ENCODE results near the gene FAM13A.

Gene FAM13A

GRCh38 chr4:88811904-88812303, 245.1 kb downstream of the FAM13A start:
- H3K4me3 ChIP-seq (ENCODE audit: low read length): no peak overlapping the region
- no peak for DNase-seq (ENCODE audit: low read depth)
- no peak for TF ChIP-seq CTCF (IDR thresholded peaks at IDR 0.05; ENCODE audit: insufficient read depth, low read depth, low read length, missing control alignments)

GRCh38 chr4:88810325-88810724, 246.7 kb downstream of the FAM13A start:
- no peak for TF ChIP-seq CTCF (IDR thresholded peaks at IDR 0.05; ENCODE audit: insufficient read depth, low read depth, low read length, missing control alignments)
- H3K4me3 ChIP-seq (ENCODE audit: low read length): no peak overlapping the region
- DNase-seq (ENCODE audit: low read depth): no peak

GRCh38 chr4:88809576-88810219, 247.3 kb downstream of the FAM13A start:
- no peak for TF ChIP-seq CTCF (IDR thresholded peaks at IDR 0.05; ENCODE audit: insufficient read depth, low read depth, low read length, missing control alignments)
- DNase-seq (ENCODE audit: low read depth): no peak
- no peak overlapping the region for H3K4me3 ChIP-seq (ENCODE audit: low read length)

- H3K4me3 ChIP-seq (ENCODE audit: low read length): no peak overlapping the region
- TF ChIP-seq CTCF (IDR thresholded peaks at IDR 0.05; ENCODE audit: insufficient read depth, low read depth, low read length, missing control alignments): no peak
Measured at GRCh38 chr4:88809101-88809500, 247.9 kb downstream of the FAM13A start.

GRCh38 chr4:88807499-88807898, 249.5 kb downstream of the FAM13A start:
- H3K4me3 ChIP-seq (ENCODE audit: low read length): no peak overlapping the region
- no peak for DNase-seq (ENCODE audit: low read depth)
- TF ChIP-seq CTCF (IDR thresholded peaks at IDR 0.05; ENCODE audit: insufficient read depth, low read depth, low read length, missing control alignments): no peak

More at GRCh38 chr4:88809101-88809500, 247.9 kb downstream of the FAM13A start:
- no peak for DNase-seq (ENCODE audit: low read depth)

GRCh38 chr4:88804234-88804633, 252.8 kb downstream of the FAM13A start:
- no peak overlapping the region for H3K4me3 ChIP-seq (ENCODE audit: low read length)
- DNase-seq (ENCODE audit: low read depth): no peak
- no peak for TF ChIP-seq CTCF (IDR thresholded peaks at IDR 0.05; ENCODE audit: insufficient read depth, low read depth, low read length, missing control alignments)

DNA sequence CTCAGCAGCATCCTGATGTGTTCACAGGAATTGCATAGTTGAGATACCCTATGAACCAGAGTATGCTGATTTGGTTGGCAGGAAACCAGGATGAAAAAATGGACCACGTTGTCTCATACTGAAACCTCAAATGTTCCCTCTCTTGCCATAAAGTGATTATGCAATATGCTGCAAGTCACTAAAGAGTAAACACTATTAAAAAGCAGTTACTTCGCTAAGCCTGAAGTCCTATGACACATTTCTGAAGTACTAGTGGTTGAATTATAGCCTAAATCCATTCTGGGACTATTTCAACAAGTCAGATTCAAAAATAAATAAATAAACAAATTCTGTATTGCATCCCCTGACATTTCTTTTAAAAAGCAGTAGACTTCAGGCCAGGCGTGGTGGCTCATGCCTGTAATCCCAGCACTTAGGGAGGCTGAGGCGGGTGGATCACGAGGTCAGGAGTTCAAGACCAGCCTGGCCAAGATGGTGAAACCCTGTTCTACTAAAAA, 253.3 kb downstream of the FAM13A start:
- no peak overlapping the region for H3K4me3 ChIP-seq (ENCODE audit: low read length)
- DNase-seq (ENCODE audit: low read depth): peak; percentile 76
- TF ChIP-seq CTCF (IDR thresholded peaks at IDR 0.05; ENCODE audit: insufficient read depth, low read depth, low read length, missing control alignments): no peak

Data from epithelial cell of esophagus (primary cell).